Endothelial cell of umbilical vein (primary cell): ENCODE data around the gene FREM3. TPM values are rescaled to one million over a fixed set of nuclear protein-coding genes. Genes with fewer than 3 reads are reported as not detected.

Source experiments
- BruUV-seq: library from RNA; stranded (reverse); fragments of 400-500 nt; replicated peaks from 2 replicates; lab custom pipeline; 2021; lab: Mats Ljungman, UMichigan
- CTCF ChIA-PET: fragments of 300-600, 350-600 bp; sonication (Branson Sonifier 250); formaldehyde crosslinking; loops from one replicate; lab custom pipeline; 2021; ENCODE audit warnings: antibody characterized with exemption, inconsistent platforms; lab: Charles Lee
- POLR2A ChIA-PET: fragments of 300-600, 350-600 bp; sonication (Branson Sonifier 250); formaldehyde crosslinking; loops from one replicate; lab custom pipeline; 2021; ENCODE audit warnings: antibody characterized with exemption, inconsistent platforms; lab: Charles Lee
- DNase-seq: peaks from one replicate; pipeline ENCODE4 v3.0.0-alpha.2; 2011; ENCODE audit warnings: low read depth, low spot score
- FAIRE-seq: peaks from 2 replicates; lab custom pipeline; 2011; peaks lifted over from hg19 to GRCh38; lab: Jason Lieb, UNC
- H2AFZ ChIP-seq: 2 replicates; pipeline ENCODE4 v1.6.0; 2012; ENCODE audit warnings: low read depth, low read length, control low read depth, inconsistent platforms
- H3K27ac ChIP-seq: 2 replicates; pipeline ENCODE4 v1.5.1; 2011; ENCODE audit warnings: low read depth, mild to moderate bottlenecking, control low read depth, low read length, moderate library complexity; ENCODE audit not compliant: insufficient read depth
- H3K27me3 ChIP-seq, 2 experiments: 2 replicates each; pipeline versions ENCODE4 v1.6.0 to v1.6.1; 2011; ENCODE audit warnings: low read length in 2 of 2, mixed read lengths in 1 of 2; ENCODE audit not compliant: control insufficient read depth in 2 of 2, insufficient read depth in 2 of 2
- H3K36me3 ChIP-seq, 2 experiments: 2 replicates in 1 of 2; 3 replicates in 1 of 2; pipeline ENCODE4 v1.5.1; 2011; ENCODE audit warnings: low read length in 2 of 2, mild to moderate bottlenecking in 1 of 2, moderate library complexity in 1 of 2; ENCODE audit not compliant: control insufficient read depth in 2 of 2, insufficient read depth in 2 of 2; ENCODE audit errors: extremely low read depth in 1 of 2
- H3K4me1 ChIP-seq: 3 replicates; pipeline ENCODE4 v1.5.1; 2011; ENCODE audit warnings: mild to moderate bottlenecking, low read length; ENCODE audit not compliant: control insufficient read depth, insufficient read depth; ENCODE audit errors: extremely low read depth
- H3K4me2 ChIP-seq: 2 replicates; pipeline ENCODE4 v1.6.1; 2011; ENCODE audit warnings: low read length, control low read depth, mixed read lengths; ENCODE audit not compliant: insufficient read depth
- H3K4me3 ChIP-seq, 3 experiments: fragments of 200-600 bp in 1 of 3; sonication (generic), shearing (Covaris generic) in 1 of 3; replicated peaks in 1 of 3; 2 replicates each; pipeline ENCODE4 v1.5.1; 2011 to 2016; ENCODE audit warnings: control low read depth in 3 of 3, low read length in 3 of 3, mild to moderate bottlenecking in 2 of 3, inconsistent platforms in 1 of 3, low read depth in 1 of 3, moderate library complexity in 1 of 3; ENCODE audit not compliant: insufficient read depth in 1 of 3
- H3K79me2 ChIP-seq: 2 replicates; pipeline ENCODE4 v1.6.0; 2012; ENCODE audit warnings: low read length, inconsistent platforms; ENCODE audit not compliant: control insufficient read depth, insufficient read depth
- H3K9ac ChIP-seq: replicated peaks from 2 replicates; pipeline ENCODE3; 2011; ENCODE audit warnings: low read length, control low read depth; ENCODE audit not compliant: insufficient read depth; ENCODE audit errors: extremely low read depth
- H3K9me1 ChIP-seq: replicated peaks from 3 replicates; pipeline ENCODE4 v1.6.0; 2011; ENCODE audit warnings: mild to moderate bottlenecking, low read length; ENCODE audit not compliant: control insufficient read depth, insufficient read depth; ENCODE audit errors: extremely low read depth
- H3K9me3 ChIP-seq: replicated peaks from 2 replicates; pipeline ENCODE4 v1.5.1; 2012; ENCODE audit warnings: low read length, inconsistent platforms; ENCODE audit not compliant: control insufficient read depth, insufficient read depth
- H4K20me1 ChIP-seq: replicated peaks from 2 replicates; pipeline ENCODE3; 2011; ENCODE audit warnings: mild to moderate bottlenecking, low read length; ENCODE audit not compliant: control insufficient read depth, insufficient read depth; ENCODE audit errors: extremely low read depth
- CTCF ChIP-seq, 2 donors: IDR thresholded peaks; 1 replicate in 1 of 2; 2 replicates in 1 of 2; pipeline ENCODE4 v1.5.1; 2011; ENCODE audit warnings: low read length in 2 of 2, mild to moderate bottlenecking in 2 of 2, moderate library complexity in 2 of 2, control low read depth in 1 of 2, inconsistent platforms in 1 of 2, low read depth in 1 of 2; ENCODE audit not compliant: insufficient read depth in 1 of 2; ENCODE audit errors: extremely low read depth in 1 of 2
- EZH2 ChIP-seq: IDR thresholded peaks from 2 replicates; pipeline ENCODE4 v1.6.1; 2012; ENCODE audit warnings: borderline replicate concordance, low read depth, mild to moderate bottlenecking, moderate library complexity, low read length, inconsistent platforms; ENCODE audit not compliant: severe bottlenecking
- FOS ChIP-seq: IDR thresholded peaks from 2 replicates; pipeline ENCODE4 v1.6.1; 2011; ENCODE audit warnings: mild to moderate bottlenecking, low read length, moderate library complexity, borderline replicate concordance; ENCODE audit not compliant: insufficient read depth
- GATA2 ChIP-seq: IDR thresholded peaks from 2 replicates; pipeline ENCODE4 v1.7.0; 2011; ENCODE audit warnings: low read depth, mild to moderate bottlenecking, moderate library complexity, mixed read lengths, low read length; ENCODE audit not compliant: insufficient read length, insufficient read depth
- JUN ChIP-seq: IDR thresholded peaks from 2 replicates; pipeline ENCODE4 v1.6.1; 2011; ENCODE audit warnings: borderline replicate concordance, low read depth; ENCODE audit not compliant: insufficient read length, insufficient read depth
- MAX ChIP-seq: IDR thresholded peaks from 2 replicates; pipeline ENCODE4 v1.6.1; 2011; ENCODE audit not compliant: insufficient read depth, insufficient read length
- MYC ChIP-seq: IDR thresholded peaks from one replicate; pipeline ENCODE4 v1.6.1; 2011; ENCODE audit warnings: mild to moderate bottlenecking, low read depth, low read length
- POLR2A ChIP-seq: IDR thresholded peaks from 2 replicates; pipeline ENCODE4 v1.6.1; 2012; ENCODE audit warnings: low read depth, mild to moderate bottlenecking, control low read depth, low read length
- POLR2AphosphoS5 ChIP-seq: IDR thresholded peaks from 2 replicates; pipeline ENCODE4 v1.6.1; 2012; ENCODE audit warnings: low read depth, mild to moderate bottlenecking, control low read depth, low read length, moderate library complexity; ENCODE audit not compliant: insufficient read depth
- dilution Hi-C: fragments of 300-500 bp; cut with MboI; formaldehyde crosslinking; loops from one replicate; pipeline ENCODE4 v1.15.0; 2019; ENCODE audit warnings: low sequenced_read_pairs; ENCODE audit not compliant: extremely low pct_ligation_motif_present
- intact Hi-C: fragments of 100-400 bp; cut with micrococcal nuclease; formaldehyde crosslinking; loops from one replicate; pipeline ENCODE4 v1.10.0; 2022
- polyA plus RNA-seq, 4 experiments: library from polyadenylated mRNA; depleted of rRNA in 3 of 4; stranded (reverse) in 3 of 4; unstranded in 1 of 4; fragments of >200 nt; gene quantifications; 2 replicates each; pipeline versions ENCODE4 v1.2.1 to v1.2.3, GENCODE V29; 2011 to 2012; ENCODE audit warnings: missing spikeins in 1 of 4
- total RNA-seq: library from RNA; stranded (reverse); gene quantifications from 2 replicates; pipeline ENCODE4 v1.2.3, GENCODE V29; 2021

The FREM3 gene
- total and polyA plus RNA-seq, 2 donors (not counting 3 experiments of a cell fraction or from before 2014, with no cell fraction given), result 0.04 to 0.08 TPM

- Histone ChIP-seq H3K27me3 (no peaks in the 10 kb centered on the region), H4K20me1 (no peaks in the 10 kb centered on the region), H3K4me2 (no peak overlapping the region), H3K4me1 (peaks cover 4% of the 10 kb centered on the region), H3K9me1 (no peaks in the 10 kb centered on the region), H2AFZ (no peak overlapping the region), H3K79me2 (peaks cover 3% of the 10 kb centered on the region), H3K36me3 (peaks cover 2 to 6% of the 10 kb centered on the region in 2 experiments), H3K9me3 (no peaks in the 10 kb centered on the region), H3K9ac (no peak overlapping the region), H3K27ac (no peak overlapping the region), H3K4me3 (no peak overlapping the region)
- no TSS peak for BruUV-seq
- CTCF ChIA-PET, result interaction anchor here (1.6 kb wide), 1 partner anchor 24 kb away, joined by 5 read pairs; no protein-coding TSS in a partner anchor
- POLR2A ChIA-PET, result no interaction called here
- no peak for TF ChIP-seq JUN
- no peak for TF ChIP-seq POLR2AphosphoS5
- TF ChIP-seq CTCF (IDR thresholded peaks at IDR 0.05; ENCODE audit: extremely low read depth in 1 of 2, insufficient read depth in 1 of 2, low read depth in 1 of 2, low read length in 2 of 2), result no peak
- no peak for TF ChIP-seq MAX
- TF ChIP-seq EZH2, result no peak
- no peak for TF ChIP-seq POLR2A
- no peak for TF ChIP-seq MYC
- no peak for TF ChIP-seq GATA2
- TF ChIP-seq FOS, result no peak
- no peak for FAIRE-seq
- dilution Hi-C loops, result no loop called here
- no peak for DNase-seq
- intact Hi-C loops, result loop anchor here (5.0 kb wide), 1 partner anchor 167 kb away; no protein-coding TSS in a partner anchor
Observed at GRCh38 chr4:143554728-143555597, 145.5 kb downstream of the FREM3 start.
